Activated CD4-positive, CD25-positive, alpha-beta regulatory T cell treated with anti-CD3 and anti-CD28 coated beads, Interleukin-2, amount 50 U/mL, for 24 hours (primary cell): ENCODE results near the gene CDK3.

Experiments
- ATAC-seq, 2 donors: fragments of 150-1000 bp; cut with Tn5 transposase; one replicate each; pipeline ENCODE4 v1.10.0; 2021; ENCODE audit warnings: mild to moderate bottlenecking in 1 of 2, moderate library complexity in 1 of 2

CDK3 gene

DNA sequence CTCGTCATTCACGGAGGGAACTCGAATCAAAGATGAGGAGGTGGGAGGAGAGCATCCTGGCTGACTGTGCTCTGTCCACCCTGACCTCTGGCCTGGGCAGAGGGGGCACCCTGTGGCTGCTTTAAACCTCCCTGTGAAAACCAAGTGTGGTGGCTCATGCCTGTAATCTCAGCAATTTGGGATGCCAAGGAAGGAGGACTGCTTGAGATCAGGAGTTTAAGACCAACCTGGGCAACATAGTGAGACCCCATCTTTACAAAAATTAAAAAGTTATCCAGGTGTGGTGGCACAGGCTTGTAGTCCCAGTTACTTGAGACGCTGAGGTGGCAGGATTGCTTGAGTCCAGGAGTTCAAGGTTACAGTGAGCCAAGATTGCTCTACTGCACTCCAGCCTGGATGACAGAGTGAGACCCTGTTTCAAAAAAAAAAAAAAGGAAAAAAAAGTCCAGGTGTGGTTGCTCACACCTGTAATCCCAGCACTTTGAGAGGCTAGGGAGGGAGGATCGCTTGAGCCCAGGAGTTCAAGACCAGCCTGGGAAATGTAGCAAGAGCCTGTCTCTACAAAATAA is 5.8 kb upstream of the CDK3 start:
- ATAC-seq = no peak

DNA sequence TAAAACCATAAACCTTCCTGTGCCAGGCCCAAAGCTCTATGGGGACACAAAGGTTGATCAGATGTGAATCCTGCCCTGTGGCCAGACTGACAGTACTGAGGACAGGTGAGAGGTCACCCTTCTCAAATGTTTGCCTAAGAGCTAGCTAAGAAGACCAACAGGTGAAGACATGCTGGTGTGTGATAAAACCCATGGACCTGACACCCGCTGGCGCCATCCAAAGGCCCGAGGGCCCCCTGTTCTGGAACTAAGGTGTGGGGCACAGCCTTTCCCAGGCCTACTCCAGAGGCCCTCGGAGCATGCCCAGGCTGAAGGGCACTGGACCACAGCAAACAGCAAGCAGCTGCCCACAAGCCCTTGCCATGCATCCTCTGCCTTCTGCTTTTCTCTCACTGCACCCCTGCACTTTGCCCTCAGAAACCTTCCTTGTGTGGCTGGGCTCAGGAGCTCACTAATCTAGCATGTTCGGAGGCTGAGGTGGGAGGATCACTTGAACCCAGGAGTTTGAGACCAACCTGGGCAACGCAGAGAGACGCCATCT is 5.2 kb upstream of the CDK3 start:
- ATAC-seq = no peak

DNA sequence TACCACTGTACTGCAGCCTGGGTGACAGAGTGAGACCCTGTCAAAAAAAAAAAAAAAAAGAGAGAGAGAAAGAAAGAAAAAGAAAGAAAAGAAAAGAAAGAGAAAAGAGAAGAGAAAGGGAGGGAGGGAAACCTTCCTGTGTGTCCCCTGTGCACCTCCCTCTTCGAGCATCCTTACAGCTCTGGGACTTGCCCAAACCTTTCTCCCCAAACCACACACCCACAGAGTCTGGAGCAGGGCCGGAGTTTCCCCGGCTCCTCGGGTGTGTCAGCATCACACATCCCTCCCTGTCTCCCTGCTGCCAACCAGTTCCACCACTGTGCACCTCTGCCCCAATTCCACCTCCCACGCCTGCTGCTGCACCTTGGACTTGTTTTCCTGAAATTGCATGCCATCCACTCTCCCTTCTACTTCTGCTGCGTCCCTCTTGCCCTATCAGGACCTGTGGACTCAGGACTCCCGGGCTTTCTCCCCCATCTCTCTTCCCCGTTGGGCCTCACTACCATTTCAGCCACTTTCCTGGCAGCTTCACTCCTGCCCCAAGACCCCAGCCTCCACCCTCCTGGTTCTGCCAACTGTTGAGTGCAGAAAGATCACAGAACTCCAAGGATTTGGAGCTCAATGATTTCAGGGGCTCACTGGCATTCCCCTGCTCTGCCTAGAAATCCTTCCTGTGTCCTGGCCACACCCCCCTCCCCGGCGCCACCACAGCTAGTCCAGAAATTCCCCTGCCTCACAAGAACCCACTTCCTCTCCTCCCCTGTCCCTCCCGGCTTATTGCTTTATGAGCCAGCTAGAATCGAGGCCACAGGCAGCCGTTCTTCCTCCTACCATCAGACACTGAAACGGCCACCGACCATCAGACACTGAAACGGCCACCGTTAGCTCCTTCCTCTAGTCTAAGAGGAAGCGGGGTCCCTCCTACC is 3.7 kb upstream of the CDK3 start:
- ATAC-seq = peak; percentile 54 to 57

DNA sequence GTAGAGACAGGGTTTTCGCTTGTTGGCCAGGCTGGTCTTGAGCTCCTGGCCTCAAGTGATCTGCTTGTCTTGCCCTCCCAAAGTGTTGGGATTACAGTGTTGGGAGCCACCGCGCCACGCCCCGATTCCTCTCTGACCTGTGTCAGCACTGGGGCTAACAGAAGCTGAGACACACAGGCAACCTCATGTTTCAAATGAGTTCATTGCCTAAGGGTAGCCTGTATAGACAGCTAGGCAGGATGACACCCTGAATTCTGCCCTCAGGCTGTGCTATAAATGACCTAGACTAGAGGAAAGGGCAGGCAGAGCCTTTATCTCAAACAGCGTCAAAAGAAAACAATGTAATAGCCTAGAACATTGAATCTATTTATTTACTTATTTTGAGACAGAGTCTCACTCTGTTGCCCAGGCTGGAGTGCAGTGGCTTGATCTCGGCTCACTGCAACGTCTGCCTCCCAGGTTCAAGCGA is 2.3 kb upstream of the CDK3 start:
- no peak for ATAC-seq

DNA sequence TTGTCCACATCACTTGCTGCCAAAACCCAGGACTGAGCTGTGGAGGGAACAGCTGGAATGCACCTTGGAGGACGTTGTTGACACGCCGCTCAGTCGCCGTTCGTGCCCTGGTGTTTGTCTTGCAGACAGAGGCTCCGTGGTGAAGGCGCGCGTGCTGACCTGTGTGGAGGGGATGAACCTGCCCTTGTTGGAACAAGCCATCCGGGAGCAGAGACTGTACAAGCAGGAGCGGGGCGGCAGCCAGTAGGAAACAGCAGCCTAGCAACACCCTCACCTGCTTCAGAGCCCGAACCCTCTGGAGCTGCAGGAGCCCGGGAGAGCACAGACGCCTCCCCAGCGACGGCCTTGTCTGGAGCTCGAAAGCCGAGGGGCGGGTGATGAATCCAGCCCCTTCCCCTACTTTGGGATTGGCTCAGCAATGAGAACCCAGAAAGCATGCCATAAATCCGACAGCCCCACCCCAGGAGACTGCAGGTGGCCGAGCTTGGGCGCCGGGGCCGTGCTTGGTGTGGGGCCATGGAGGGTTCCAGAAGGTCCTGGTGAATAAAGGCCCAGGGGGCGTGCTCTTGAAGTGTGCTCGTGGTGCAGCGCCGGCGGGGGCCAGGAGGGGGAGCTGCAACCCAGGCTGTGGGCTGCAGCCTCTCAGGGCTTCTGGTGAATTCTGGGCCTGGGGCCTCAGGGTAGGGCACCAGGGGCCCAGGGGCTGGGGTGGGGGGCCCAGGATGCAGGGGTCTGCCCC is 470 bp upstream of the CDK3 start:
- peak; percentile 59 to 70 for ATAC-seq

DNA sequence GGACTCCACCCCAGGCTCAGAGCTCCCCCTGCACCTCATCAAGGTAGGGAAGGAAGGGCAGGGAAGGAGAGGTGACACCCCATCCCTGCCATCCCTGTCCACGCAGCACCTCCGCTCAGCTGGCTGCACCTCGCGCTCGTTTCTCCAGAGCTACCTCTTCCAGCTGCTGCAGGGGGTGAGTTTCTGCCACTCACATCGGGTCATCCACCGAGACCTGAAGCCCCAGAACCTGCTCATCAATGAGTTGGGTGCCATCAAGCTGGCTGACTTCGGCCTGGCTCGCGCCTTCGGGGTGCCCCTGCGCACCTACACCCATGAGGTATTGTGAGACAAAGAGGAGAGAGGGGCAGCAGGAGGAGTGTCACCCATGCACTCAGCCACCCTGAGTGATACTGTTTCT is 1.4 kb downstream of the CDK3 start:
- no peak for ATAC-seq

DNA sequence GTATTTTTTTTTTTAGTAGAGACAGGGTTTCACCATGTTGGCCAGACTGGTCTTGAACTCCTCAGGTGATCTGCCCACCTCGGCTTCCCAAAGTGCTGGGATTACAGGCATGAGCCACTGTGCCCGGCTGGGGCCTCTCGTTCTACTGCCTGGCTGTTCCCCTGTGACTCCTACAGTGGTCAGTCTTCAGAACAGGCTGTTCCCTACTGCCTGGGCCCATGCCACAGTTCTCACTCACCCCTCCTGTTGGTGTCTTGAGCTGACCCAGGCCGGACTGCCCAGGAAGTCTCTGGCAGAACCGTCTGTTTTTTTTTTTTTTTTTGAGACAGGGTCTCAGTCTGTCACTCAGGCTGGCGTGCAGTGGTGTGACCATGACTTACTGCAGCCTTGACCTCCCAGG is 3.3 kb downstream of the CDK3 start:
- ATAC-seq = no peak

DNA sequence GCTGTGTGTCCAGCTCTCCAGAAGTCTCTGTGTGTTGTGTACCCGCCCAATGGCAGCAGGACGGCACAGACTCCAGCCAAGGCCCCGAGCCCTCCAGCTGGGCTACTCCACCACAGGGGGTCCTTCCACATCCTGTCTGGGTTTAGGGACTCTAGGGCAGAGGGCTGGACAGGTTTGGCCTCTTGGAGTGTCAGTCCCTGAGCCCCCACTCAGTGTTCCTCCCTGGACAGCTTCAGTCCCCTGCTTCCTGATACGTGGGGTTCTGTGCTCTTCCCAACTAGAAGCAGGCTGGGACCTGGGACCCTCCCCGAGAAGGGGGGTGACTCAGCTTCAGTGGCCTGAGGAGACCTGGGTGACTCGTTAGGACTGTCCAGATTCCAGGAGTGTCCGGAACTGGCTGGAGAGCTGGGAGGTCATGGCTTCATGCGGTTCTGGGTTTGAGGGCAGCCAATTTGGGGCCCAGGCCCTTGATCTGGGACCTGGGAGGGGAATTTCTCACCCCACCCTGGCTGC is 4.2 kb downstream of the CDK3 start:
- no peak for ATAC-seq

GRCh38 chr17:76005263-76006149 is 4.9 kb downstream of the CDK3 start:
- peak; percentile 71 to 80 for ATAC-seq

GRCh38 chr17:76007131-76007849 is 6.6 kb downstream of the CDK3 start:
- no peak for ATAC-seq

DNA sequence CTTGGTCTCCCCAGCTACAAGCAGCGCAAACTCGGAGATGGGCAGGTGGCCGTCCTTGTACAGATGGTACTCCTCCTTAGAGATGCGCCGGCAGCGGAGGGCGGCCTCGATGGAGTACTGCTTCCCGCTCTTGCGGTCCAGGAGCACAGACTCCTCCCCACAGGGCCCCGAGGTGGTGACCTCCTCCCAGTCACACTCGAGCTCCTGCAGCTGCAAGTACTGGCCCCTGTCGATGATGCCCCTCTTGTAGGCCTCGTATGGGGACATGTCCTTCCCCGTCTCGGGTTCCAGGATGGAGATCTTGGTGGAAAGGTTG is 7.2 kb downstream of the CDK3 start:
- ATAC-seq = no peak

- no peak for ATAC-seq
Measured at GRCh38 chr17:76008208-76008607, 7.6 kb downstream of the CDK3 start.

- no peak for ATAC-seq
Measured at GRCh38 chr17:76008630-76009425, 8.2 kb downstream of the CDK3 start.

GRCh38 chr17:76009447-76009846 is 8.8 kb downstream of the CDK3 start:
- no peak for ATAC-seq

- ATAC-seq = no peak
Measured at GRCh38 chr17:76009969-76010661, 9.5 kb downstream of the CDK3 start.

DNA sequence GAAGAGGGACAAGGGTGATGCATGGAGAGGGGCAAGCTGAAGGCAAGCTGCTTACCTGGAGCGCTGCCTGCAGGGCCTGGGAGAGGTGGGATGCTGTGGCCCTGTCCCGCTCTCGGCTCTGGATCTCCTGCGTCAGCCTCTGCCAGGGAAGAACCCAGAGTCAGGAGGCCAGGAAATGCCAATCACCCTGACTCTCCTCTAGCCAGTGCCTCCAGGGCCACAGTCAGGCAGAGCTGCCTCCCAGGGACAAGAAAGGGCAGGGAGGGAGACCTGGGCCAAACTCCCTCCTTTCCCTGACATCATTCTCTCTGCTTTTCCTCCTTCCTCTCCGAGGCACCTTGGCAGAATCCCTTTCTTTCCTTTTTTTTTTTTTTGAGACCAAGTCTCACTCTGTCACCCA is 11.3 kb downstream of the CDK3 start:
- no peak for ATAC-seq

DNA sequence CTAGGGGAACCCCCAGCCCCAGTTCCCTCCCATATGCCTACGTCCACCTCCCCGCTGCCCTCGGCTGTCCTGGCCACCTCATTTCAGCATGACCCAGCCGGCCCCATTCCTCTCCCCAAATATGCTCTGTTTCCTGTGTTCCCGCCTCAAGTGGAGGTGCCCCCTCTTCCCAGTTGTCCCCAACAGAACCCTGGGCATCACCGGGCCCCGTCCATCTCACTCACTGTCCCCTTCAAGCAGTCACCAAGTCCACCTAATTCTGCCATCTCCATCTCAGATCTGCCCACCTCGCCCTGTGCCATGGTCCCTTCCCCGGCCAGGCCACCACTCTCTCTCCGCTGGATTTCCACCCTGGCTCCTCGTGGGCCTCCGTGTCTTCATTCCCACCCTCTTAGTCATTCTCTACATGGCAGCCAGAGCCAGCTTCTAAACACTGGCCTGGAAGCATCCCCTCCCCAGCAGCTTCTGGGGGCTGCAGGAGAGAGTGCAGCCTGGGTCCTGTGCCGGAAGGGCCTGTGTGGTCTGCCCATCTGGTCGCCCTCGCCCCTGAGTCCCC is 12.8 kb downstream of the CDK3 start:
- ATAC-seq = no peak

DNA sequence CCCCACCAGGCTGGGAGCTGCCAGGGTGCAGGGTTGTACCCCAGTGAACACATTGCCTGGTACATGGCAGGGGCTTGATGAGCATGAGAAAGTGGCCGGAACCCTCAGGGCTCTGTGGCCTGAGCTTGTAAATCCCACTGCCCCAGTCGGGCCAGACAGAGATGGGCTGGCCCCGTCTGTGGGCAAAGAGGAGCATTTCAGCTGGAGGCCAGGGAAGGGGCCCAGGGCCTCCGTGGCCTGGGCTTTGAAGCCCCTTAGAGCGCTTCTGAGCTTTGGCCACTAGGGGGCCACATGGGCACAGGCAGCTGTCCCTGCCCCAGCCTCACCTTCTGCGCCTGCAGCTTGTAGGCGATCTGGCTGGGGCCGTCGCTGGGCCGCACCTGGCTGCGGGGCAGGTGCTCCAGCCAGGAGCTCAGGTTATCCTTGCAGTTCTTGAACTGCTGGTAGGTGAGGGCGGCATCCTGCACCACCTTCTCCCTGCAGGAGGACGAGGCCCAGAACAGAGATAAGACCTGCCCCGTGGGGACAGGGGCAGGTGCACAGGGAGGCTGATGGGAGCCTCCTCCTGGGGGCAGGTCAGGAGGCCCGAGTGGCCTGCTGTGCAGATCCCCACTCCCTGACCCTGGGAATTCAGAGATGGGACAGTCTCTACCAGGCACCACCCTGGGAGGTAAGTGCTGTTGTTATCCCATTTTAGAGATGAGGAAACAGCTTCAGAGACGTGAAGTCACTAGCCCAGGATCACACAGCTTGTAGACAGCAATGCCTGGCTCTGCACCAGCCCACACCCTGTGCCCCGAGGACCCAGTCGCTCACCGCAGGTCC is 13.7 kb downstream of the CDK3 start:
- peak; percentile 94 to 95 for ATAC-seq

- no peak for ATAC-seq
Measured at GRCh38 chr17:76014925-76015261, 14.2 kb downstream of the CDK3 start.
